Adipose tissue (tissue), 3 donors: ENCODE data around the gene PDE6C. TPM values are rescaled to one million over a fixed set of nuclear protein-coding genes. Genes with fewer than 3 reads are reported as not detected.
"Not testable (repeated sequence)": the region's sequence is repeated elsewhere in the genome, so short reads cannot be mapped to it uniquely, and the experiment has no call there.

Experiments used
- H3K27ac ChIP-seq: one replicate; pipeline ENCODE4 v1.5.1; 2013; ENCODE audit warnings: low read depth, low read length
- WGBS, 3 donors: extraction: QIAGEN DNeasy Blood & Tissue Kit; methylation state at CpG; one replicate each; pipeline ENCODE4 v1.1.7; 2013; 5-methylcytosine and 5-hydroxymethylcytosine counted together
- polyA plus RNA-seq, 3 donors: library from polyadenylated mRNA; stranded (reverse); fragments of 200-250 nt; gene quantifications; one replicate each; pipeline ENCODE4 v1.2.3, GENCODE V29; 2013
- donor health status: healthy with polysubstance abuse.
- donor health status: Bipolar disorder and iron deficiency.
- donor health status: healthy.

The PDE6C gene
- polyA plus RNA-seq, 3 donors = not detected

GRCh38 chr10:93678386-93678785 lies 66.0 kb downstream of the PDE6C start:
- 88 to 90% (median 89%) methylated on average over 4 of the region's 4 CpGs for WGBS, 3 donors

GRCh38 chr10:93678805-93679587 lies 66.7 kb downstream of the PDE6C start:
- 75 to 90% (median 89%) methylated on average over 3 of the region's 3 CpGs for WGBS, 3 donors
- H3K27ac ChIP-seq = no peak overlapping the region

More at GRCh38 chr10:93678386-93678785, 66.0 kb downstream of the PDE6C start:
- no peak overlapping the region for H3K27ac ChIP-seq

DNA sequence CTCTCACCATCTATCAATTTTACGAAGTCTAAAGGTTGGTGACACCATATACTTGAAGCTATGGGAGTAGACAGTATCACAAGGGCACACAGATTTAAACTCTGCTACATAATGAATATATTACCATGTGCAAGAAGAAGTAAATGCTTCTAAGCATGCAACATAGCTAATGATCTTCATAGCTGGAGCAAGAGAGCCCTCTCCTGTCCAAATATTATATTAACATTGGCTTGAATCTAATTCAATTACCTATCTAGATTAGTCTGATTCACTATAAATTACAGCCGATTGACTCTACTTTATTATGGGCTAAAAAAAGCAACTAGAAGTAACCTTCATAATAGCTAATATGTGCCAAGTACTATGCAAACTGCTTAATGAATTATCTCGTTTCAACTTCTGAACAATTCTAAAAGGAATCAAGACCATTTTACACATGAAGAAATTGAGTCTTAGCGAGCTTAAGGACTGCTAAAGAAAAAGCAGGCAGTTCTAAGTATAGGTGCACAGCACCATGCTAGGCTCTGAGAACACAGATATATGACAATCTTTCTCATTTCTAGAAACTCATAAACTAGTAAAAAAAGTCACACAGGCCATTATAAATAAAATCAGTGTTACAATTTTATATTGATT lies 68.2 kb downstream of the PDE6C start:
- 59 to 71% (median 60%) methylated on average over 4 of the region's 4 CpGs for WGBS, 3 donors

DNA sequence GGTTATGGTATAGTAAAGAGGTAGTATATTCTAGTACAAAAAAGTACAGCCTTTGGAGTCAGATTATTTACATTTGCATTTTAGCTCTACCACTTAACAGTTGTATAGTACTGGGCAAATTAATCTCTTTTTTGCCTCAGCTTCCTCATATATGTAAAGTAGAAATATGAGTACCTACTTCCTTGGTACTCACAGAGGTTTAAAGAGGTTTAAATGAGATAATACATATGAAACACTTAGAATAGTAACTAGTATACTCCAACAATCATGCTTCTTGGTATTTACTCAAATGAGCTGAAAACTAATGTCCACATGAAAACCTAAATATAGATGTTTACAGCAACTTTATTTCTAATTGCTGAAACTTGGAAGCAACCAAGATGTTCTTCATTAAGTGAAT lies 75.4 kb downstream of the PDE6C start:
- no peak overlapping the region for H3K27ac ChIP-seq

More for the DNA sequence above, 68.2 kb downstream of the PDE6C start:
- no peak overlapping the region for H3K27ac ChIP-seq

GRCh38 chr10:93695740-93696139 lies 83.4 kb downstream of the PDE6C start:
- 62 to 70% (median 67%) methylated on average over 2 of the region's 2 CpGs for WGBS, 3 donors
- no peak overlapping the region for H3K27ac ChIP-seq

- 98 to 100% (median 99%) methylated on average over 2 of the region's 2 CpGs for WGBS, 3 donors
- not testable (repeated sequence) for H3K27ac ChIP-seq
Observed at GRCh38 chr10:93696582-93696981, 84.2 kb downstream of the PDE6C start.

- no peak overlapping the region for H3K27ac ChIP-seq
- whole genome bisulfite sequencing, 3 donors = 89 to 97% (median 97%) methylated on average over 2 of the region's 2 CpGs
Observed at GRCh38 chr10:93697207-93697606, 84.9 kb downstream of the PDE6C start.

GRCh38 chr10:93701866-93702209 lies 89.5 kb downstream of the PDE6C start:
- WGBS, 3 donors = 1% methylated on average over 9 of the region's 9 CpGs
- H3K27ac ChIP-seq = no peak overlapping the region

GRCh38 chr10:93702210-93703001 lies 90.1 kb downstream of the PDE6C start, which contains the start of gene FRA10AC1:
Gene FRA10AC1 (minus strand): TSS chr10:93702592. CDS start chr10:93700106, 2,486 bp downstream.
- H3K27ac ChIP-seq = peak within 1 kb of the TSS; percentile 51
- 0% methylated on average over 52 of the region's 52 CpGs for WGBS, 3 donors

- peak overlapping the region; percentile 51 for H3K27ac ChIP-seq
- WGBS, 3 donors = 1 to 5% (median 1%) methylated on average over 12 of the region's 12 CpGs
Observed at GRCh38 chr10:93703066-93703465, 90.7 kb downstream of the PDE6C start.

- 64 to 79% (median 71%) methylated on average over 1 of the region's 1 CpG for WGBS, 3 donors
Observed at GRCh38 chr10:93703841-93704240, 91.5 kb downstream of the PDE6C start.

GRCh38 chr10:93704451-93704850 lies 92.1 kb downstream of the PDE6C start:
- 85 to 93% (median 88%) methylated on average over 5 of the region's 5 CpGs for WGBS, 3 donors
- H3K27ac ChIP-seq = no peak overlapping the region

More at GRCh38 chr10:93703841-93704240, 91.5 kb downstream of the PDE6C start:
- no peak overlapping the region for H3K27ac ChIP-seq

- no peak overlapping the region for H3K27ac ChIP-seq
Observed at GRCh38 chr10:93707623-93708022, 95.3 kb downstream of the PDE6C start.

DNA sequence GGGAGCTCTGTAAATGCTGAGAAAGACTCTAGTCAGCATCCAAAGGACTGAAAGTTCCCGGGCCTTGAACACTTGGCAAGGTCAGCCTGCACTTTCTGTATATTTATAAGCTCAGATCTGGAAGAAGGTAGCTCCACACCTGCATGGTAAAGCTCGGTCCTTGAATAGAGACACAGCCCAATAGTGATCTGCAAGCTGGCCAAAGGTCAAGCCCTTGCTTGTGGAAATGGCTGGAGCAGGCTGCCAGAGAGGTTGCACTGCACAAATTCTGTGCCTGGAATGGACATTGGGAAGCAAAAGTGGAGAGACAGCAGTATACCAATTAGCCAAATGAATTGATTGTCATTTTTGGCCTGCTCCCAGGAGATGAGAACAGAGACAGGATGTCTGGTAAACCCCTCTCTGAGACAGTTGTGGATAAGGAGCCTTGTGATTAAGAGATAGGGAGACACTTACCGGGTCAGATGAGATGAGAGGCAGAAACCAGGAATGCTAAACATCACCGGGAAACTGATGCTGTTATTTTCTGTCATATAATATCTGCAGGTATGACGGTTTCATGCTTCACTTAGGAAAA lies 98.1 kb downstream of the PDE6C start:
- H3K27ac ChIP-seq = no peak overlapping the region
- WGBS, 3 donors = 61 to 66% (median 64%) methylated on average over 5 of the region's 5 CpGs

DNA sequence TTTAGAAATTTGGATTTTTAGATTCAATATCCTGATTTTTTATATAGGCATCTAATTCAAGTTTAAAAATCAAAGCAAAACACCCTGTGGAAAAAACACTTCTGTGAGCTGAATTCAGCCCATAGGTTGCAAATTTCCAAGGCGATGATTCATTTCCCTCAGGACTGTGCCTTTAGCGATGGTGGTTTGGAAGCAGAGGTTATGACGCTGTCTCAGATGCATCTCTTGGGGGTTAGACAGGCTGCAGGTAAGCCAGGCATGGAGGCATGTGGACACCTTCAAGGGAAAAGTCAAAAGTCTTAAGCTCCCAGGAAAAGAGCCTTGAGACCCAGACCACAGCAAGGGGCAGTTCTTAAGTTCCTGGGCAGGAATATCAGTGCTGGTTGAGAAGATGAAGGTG lies 99.6 kb downstream of the PDE6C start:
- H3K27ac ChIP-seq = no peak overlapping the region
- WGBS, 3 donors = 64 to 78% (median 71%) methylated on average over 3 of the region's 3 CpGs

DNA sequence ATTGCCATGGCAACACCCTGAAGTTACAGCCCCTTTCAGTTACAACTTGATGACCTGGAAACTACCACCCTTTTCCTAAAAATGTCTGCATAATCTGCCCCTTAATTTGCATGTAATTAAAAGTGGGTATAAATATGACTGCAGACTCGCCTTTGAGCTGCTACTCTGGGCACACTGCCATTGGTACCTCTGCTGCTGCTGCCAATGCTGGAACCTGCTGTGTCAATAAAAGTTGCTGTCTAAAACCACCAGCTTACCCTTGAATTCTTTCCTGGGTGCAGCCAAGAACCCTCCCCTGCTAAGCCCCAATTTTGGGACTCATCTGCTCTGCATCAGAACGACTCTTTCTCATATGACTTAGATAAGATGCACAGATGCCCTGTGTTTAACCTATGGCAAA lies 100.3 kb downstream of the PDE6C start:
- 56 to 75% (median 67%) methylated on average over 2 of the region's 2 CpGs for WGBS, 3 donors
- H3K27ac ChIP-seq = no peak overlapping the region

- no peak overlapping the region for H3K27ac ChIP-seq
- WGBS, 3 donors = 76 to 85% (median 84%) methylated on average over 5 of the region's 5 CpGs
Observed at GRCh38 chr10:93715345-93715744, 103.0 kb downstream of the PDE6C start.
